K562 (cell line): ENCODE measurements around the gene RXRB. TPM values are rescaled to one million over a fixed set of nuclear protein-coding genes. Genes with fewer than 3 reads are reported as not detected.

Source experiments
- ATAC-seq: fragments of 200-7000 bp; cut with Tn5 transposase; 3 replicates; pipeline ENCODE4 v1.9.1; 2020; ENCODE audit warnings: moderate library complexity
- BruUV-seq: library from RNA; stranded (reverse); fragments of 400-500 nt; replicated peaks from 2 replicates; lab custom pipeline; 2021; lab: Mats Ljungman, UMichigan
- CTCF ChIA-PET: fragments of 300-600 bp; formaldehyde crosslinking; extraction: SDS; loops from one replicate; lab custom pipeline; 2021; ENCODE audit warnings: low intra/inter-chr PET ratio; lab: Yijun Ruan, JAX
- POLR2A ChIA-PET: fragments of 300-600, 350-650 bp; sonication (Branson Sonifier 250); formaldehyde crosslinking; extraction: SDS; loops from one replicate; lab custom pipeline; 2021; ENCODE audit warnings: antibody characterized with exemption, inconsistent platforms; lab: Yijun Ruan, JAX
- DNase-seq, 4 experiments: peaks; one replicate each; pipeline versions ENCODE4 v3.0.0 to v3.0.0-alpha.2; 2011 to 2018; ENCODE audit warnings: low spot score in 3 of 4, mixed read lengths in 3 of 4; ENCODE audit errors: extremely low read depth in 1 of 4
- FAIRE-seq: peaks from 2 replicates; lab custom pipeline; 2011; peaks lifted over from hg19 to GRCh38; lab: Jason Lieb, UNC
- H2AFZ ChIP-seq: 2 replicates; pipeline ENCODE4 v1.6.0; 2011; ENCODE audit warnings: low read depth, low read length, control low read depth, inconsistent platforms
- H3K27ac ChIP-seq: fragments of 200-600 bp; 3 replicates; pipeline ENCODE4 v1.8.0; 2011; ENCODE audit warnings: low read depth, mild to moderate bottlenecking, control low read depth, inconsistent platforms, low read length, moderate library complexity, mixed read lengths; ENCODE audit errors: extremely low read depth
- H3K27me3 ChIP-seq, 2 experiments: fragments of 300-600 bp in 1 of 2; 2 replicates in 1 of 2; 3 replicates in 1 of 2; pipeline versions ENCODE4 v1.6.0 to v1.8.0; 2011; ENCODE audit warnings: inconsistent platforms in 2 of 2, low read length in 2 of 2, mild to moderate bottlenecking in 1 of 2, mixed read lengths in 1 of 2, moderate library complexity in 1 of 2; ENCODE audit not compliant: control insufficient read depth in 2 of 2, insufficient read depth in 2 of 2
- H3K36me3 ChIP-seq: fragments of 300-600 bp; 3 replicates; pipeline ENCODE4 v1.8.0; 2011; ENCODE audit warnings: mild to moderate bottlenecking, low read length, inconsistent platforms; ENCODE audit not compliant: control insufficient read depth, insufficient read depth
- H3K4me1 ChIP-seq, 2 experiments: fragments of 200-600 bp in 1 of 2; replicated peaks in 1 of 2; 2 replicates in 1 of 2; 3 replicates in 1 of 2; pipeline versions ENCODE4 v1.5.1 to v1.8.0; 2011; ENCODE audit warnings: inconsistent platforms in 2 of 2, low read length in 2 of 2, mild to moderate bottlenecking in 1 of 2, mixed read lengths in 1 of 2, moderate library complexity in 1 of 2; ENCODE audit not compliant: control insufficient read depth in 2 of 2, insufficient read depth in 2 of 2
- H3K4me2 ChIP-seq: 2 replicates; pipeline ENCODE4 v1.6.1; 2011; ENCODE audit warnings: low read length, control low read depth, inconsistent platforms, mixed read lengths; ENCODE audit not compliant: insufficient read depth
- H3K4me3 ChIP-seq: fragments of 200-600 bp; sonication (generic), shearing (Covaris generic); 2 replicates; pipeline ENCODE4 v1.5.1; 2016; ENCODE audit warnings: control low read depth, inconsistent platforms
- H3K79me2 ChIP-seq: fragments of 200-600 bp; 3 replicates; pipeline ENCODE4 v1.8.0; 2011; ENCODE audit warnings: low read length, inconsistent platforms; ENCODE audit not compliant: control insufficient read depth, insufficient read depth
- H3K9ac ChIP-seq, 2 experiments: 2 replicates each; pipeline versions ENCODE4 v1.6.0 to v1.6.1; 2011; ENCODE audit warnings: low read depth in 2 of 2, low read length in 2 of 2, control low read depth in 1 of 2, inconsistent platforms in 1 of 2, mild to moderate bottlenecking in 1 of 2, mixed read lengths in 1 of 2; ENCODE audit not compliant: insufficient read depth in 1 of 2
- H3K9me1 ChIP-seq: one replicate; pipeline ENCODE4 v1.6.0; 2011; ENCODE audit warnings: inconsistent platforms, mild to moderate bottlenecking, low read length, moderate library complexity; ENCODE audit not compliant: control insufficient read depth, insufficient read depth
- H3K9me3 ChIP-seq: replicated peaks from 2 replicates; pipeline ENCODE4 v1.5.1; 2011; ENCODE audit warnings: low read depth, low read length, inconsistent platforms; ENCODE audit not compliant: control insufficient read depth, insufficient read depth
- H4K20me1 ChIP-seq: replicated peaks from 2 replicates; pipeline ENCODE4 v1.6.1; 2011; ENCODE audit warnings: low read length, inconsistent platforms, mixed read lengths; ENCODE audit not compliant: control insufficient read depth, insufficient read depth
- NR2C1 ChIP-seq, 2 experiments: fragments of 450-650 bp; IDR thresholded peaks; 2 replicates each; pipeline ENCODE4 v1.6.1; 2017; ENCODE audit warnings: mild to moderate bottlenecking in 2 of 2, antibody characterized with exemption in 1 of 2, inconsistent platforms in 1 of 2, missing compliant biosample characterization in 1 of 2, missing genetic modification characterization in 1 of 2
- ZBTB7A ChIP-seq: IDR thresholded peaks from 2 replicates; pipeline ENCODE4 v1.6.1; 2011; ENCODE audit warnings: low read depth, mild to moderate bottlenecking, low read length, moderate library complexity, borderline replicate concordance; ENCODE audit not compliant: control insufficient read depth
- WGBS: fragments of 100-300 bp; shearing (Covaris generic); methylation state at CpG from one replicate; pipeline ENCODE4 v1.1.6; 2016; ENCODE audit warnings: low coverage, mixed read lengths; ENCODE audit not compliant: insufficient coverage; ENCODE audit errors: missing lambda C conversion rate; 5-methylcytosine and 5-hydroxymethylcytosine counted together
- in situ Hi-C: fragments of 300-500 bp; cut with MboI; formaldehyde crosslinking; loops from 4 replicates; pipeline ENCODE4 v1.15.0; 2018; ENCODE audit warnings: inconsistent platforms, mixed read lengths
- intact Hi-C: fragments of 100-400 bp; cut with micrococcal nuclease; formaldehyde crosslinking; loops from 2 replicates; pipeline ENCODE4 v1.14.2; 2022
- polyA plus RNA-seq, 8 experiments: library from polyadenylated mRNA; depleted of rRNA in 4 of 8; stranded (reverse) in 5 of 8; unstranded in 3 of 8; fragments of >200 nt; fragmentation: Nextera tagmentation in 2 of 8; fragmentation: Illumina TruSeq in 1 of 8; extraction: Ambion mirVana in 2 of 8; extraction: Trizol in 1 of 8; gene quantifications; 2 replicates each; pipeline versions ENCODE4 v1.2.1 to v1.2.3, GENCODE V29; 2011 to 2014; ENCODE audit warnings: inconsistent platforms in 1 of 8, missing spikeins in 1 of 8
- total RNA-seq, 7 experiments: library from RNA; depleted of rRNA in 6 of 7; stranded (reverse); fragments of >200 nt in 6 of 7; fragmentation: Illumina TruSeq in 2 of 7; extraction: Trizol in 2 of 7; gene quantifications; 2 replicates each; pipeline versions ENCODE4 v1.2.1 to v1.2.3, GENCODE V29; 2011 to 2021; ENCODE audit warnings: low replicate concordance in 1 of 7

The RXRB gene
- total and polyA plus RNA-seq, 9 of the 15 experiments (the other 6 are each of a cell fraction or from before 2014, with no cell fraction given), result 0.76 to 35.5 (median 18.4) TPM

GRCh38 chr6:33170176-33171015 is 30.1 kb downstream of the RXRB start:
- no peak for FAIRE-seq
- H3K27ac ChIP-seq, result no peak overlapping the region
- peak; percentile 11; the same call in 1 of the 3 replicates for ATAC-seq
- BruUV-seq, result no TSS peak
- CTCF ChIA-PET, result interaction anchor here (1.1 to 2.7 kb wide), 2 partner anchors 22 to 47 kb away, joined by 3 to 20 read pairs; no protein-coding TSS in a partner anchor
- H2AFZ ChIP-seq, result no peak overlapping the region
- WGBS, result 33% methylated on average over 8 of the region's 9 CpGs
- in situ Hi-C loops, result no loop called here
- POLR2A ChIA-PET, result interaction anchor here (1.1 kb wide), 1 partner anchor 79 kb away, joined by 4 read pairs; no protein-coding TSS in a partner anchor
- DNase-seq, result no peak
- H3K79me2 ChIP-seq, result no peaks in the 10 kb centered on the region
- no peak overlapping the region for H3K4me2 ChIP-seq
- H3K4me3 ChIP-seq, result no peak overlapping the region
- H3K4me1 ChIP-seq, result peaks cover 0 to 9% of the 10 kb centered on the region in 2 experiments; a peak in 1 of 5 replicates
- H3K9me3 ChIP-seq, result no peaks in the 10 kb centered on the region
- H3K9me1 ChIP-seq, result no peaks in the 10 kb centered on the region
- TF ChIP-seq ZBTB7A, result peak; percentile 34; the same call in 1 of the 2 replicates
- no peak for TF ChIP-seq NR2C1 (IDR thresholded peaks at IDR 0.05)
- no peak for TF ChIP-seq NR2C1 (tag; IDR thresholded peaks at IDR 0.05)
- intact Hi-C loops, result no loop called here
- peaks cover 4% of the 10 kb centered on the region; the same call in 1 of the 2 replicates for H4K20me1 ChIP-seq
- no peaks in the 10 kb centered on the region for H3K36me3 ChIP-seq
- peaks cover 7 to 27% of the 10 kb centered on the region in 2 experiments; a peak in 4 of 5 replicates for H3K27me3 ChIP-seq
- peak overlapping the region in 1 of 2 experiments; percentile 59; a peak in 1 of 4 replicates for H3K9ac ChIP-seq
